UCSD-AML1 (cell line): ENCODE data around the gene PPP1R8.

Experiments
- DNase-seq: peaks from one replicate; lab custom pipeline; 2025; ENCODE audit not compliant: unreplicated experiment; lab: John Stamatoyannopoulos, UW

The PPP1R8 gene

GRCh38 chr1:27889506-27889905 is 58.9 kb downstream of the PPP1R8 start:
- DNase-seq = no peak

GRCh38 chr1:27891196-27891889 is 60.8 kb downstream of the PPP1R8 start:
- DNase-seq = no peak

DNA sequence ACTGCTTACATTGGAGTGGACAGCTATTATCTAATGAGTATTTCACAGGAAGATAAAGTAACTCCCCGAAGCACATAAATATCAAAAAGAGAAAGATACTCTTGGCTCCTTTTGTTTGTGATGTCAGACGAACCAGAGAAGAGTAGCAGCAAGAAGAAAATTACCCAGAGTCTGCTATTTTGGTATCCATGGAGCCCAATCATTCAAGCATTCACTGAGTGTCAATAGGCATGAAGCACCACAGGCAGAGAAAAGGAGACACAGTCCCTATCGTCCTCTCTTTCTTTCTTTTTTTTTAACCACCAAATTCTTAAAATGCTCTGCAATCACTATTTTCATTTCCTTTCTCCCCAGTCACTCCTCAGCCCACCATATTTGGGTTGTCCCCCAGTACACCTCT is 63.9 kb downstream of the PPP1R8 start:
- DNase-seq = no peak
